ENCODE results near the gene LRRC42.

LRRC42 gene

GRCh38 chr1:54004481-54005049 is 58.4 kb downstream of the LRRC42 start:
- no peak for DNase-seq (ENCODE audit: low read depth in 3 of 3)

GRCh38 chr1:54006508-54006907 is 60.4 kb downstream of the LRRC42 start:
- no peak for DNase-seq (ENCODE audit: low read depth in 3 of 3)

GRCh38 chr1:54007613-54008012 is 61.5 kb downstream of the LRRC42 start:
- DNase-seq (ENCODE audit: low read depth in 3 of 3), result no peak

GRCh38 chr1:54008876-54009275 is 62.7 kb downstream of the LRRC42 start:
- no peak for DNase-seq (ENCODE audit: low read depth in 3 of 3)

GRCh38 chr1:54009406-54009805 is 63.3 kb downstream of the LRRC42 start:
- no peak for DNase-seq (ENCODE audit: low read depth in 3 of 3)

GRCh38 chr1:54010415-54011117 is 64.4 kb downstream of the LRRC42 start:
- no peak for DNase-seq (ENCODE audit: low read depth in 3 of 3)

- no peak for DNase-seq (ENCODE audit: low read depth in 3 of 3)
These were observed 65.3 kb downstream of the LRRC42 start for GRCh38 chr1:54011316-54012007.

GRCh38 chr1:54012008-54012325 is 65.8 kb downstream of the LRRC42 start:
- DNase-seq (ENCODE audit: low read depth in 3 of 3), result no peak

- DNase-seq (ENCODE audit: low read depth in 3 of 3), result no peak
These were observed 66.7 kb downstream of the LRRC42 start for GRCh38 chr1:54012863-54013262.

- DNase-seq (ENCODE audit: low read depth in 3 of 3), result no peak
These were observed 67.4 kb downstream of the LRRC42 start for GRCh38 chr1:54013393-54014008.

- no peak for DNase-seq (ENCODE audit: low read depth in 3 of 3)
These were observed 68.0 kb downstream of the LRRC42 start for GRCh38 chr1:54014009-54014629.

- no peak for DNase-seq (ENCODE audit: low read depth in 3 of 3)
These were observed 70.5 kb downstream of the LRRC42 start for GRCh38 chr1:54016343-54017282.

All from stimulated activated CD4-positive, alpha-beta T cell treated with anti-CD3 and anti-CD28 coated beads, TNF-alpha, amount 100 ng/mL, for 4 hours (primary cell).